H9 (cell line): ENCODE data around the gene TENM4. TPM values are rescaled to one million over a fixed set of nuclear protein-coding genes. Genes with fewer than 3 reads are reported as not detected.

Source experiments
- DNase-seq: peaks from one replicate; pipeline ENCODE4 v3.0.0-alpha.2; 2017
- H2AFZ ChIP-seq: one replicate; pipeline ENCODE4 v1.6.1; 2013; ENCODE audit warnings: mild to moderate bottlenecking, low read length, control low read depth, moderate library complexity
- H2AK5ac ChIP-seq: 2 replicates; pipeline ENCODE4 v1.6.1; 2013; ENCODE audit warnings: low read length, control low read depth, mixed read lengths; ENCODE audit not compliant: insufficient read length
- H2BK120ac ChIP-seq: one replicate; pipeline ENCODE4 v1.6.1; 2013; ENCODE audit warnings: low read depth, mild to moderate bottlenecking, low read length, control low read depth, inconsistent platforms; ENCODE audit not compliant: poor library complexity, severe bottlenecking
- H2BK12ac ChIP-seq: 2 replicates; pipeline ENCODE4 v1.6.1; 2013; ENCODE audit warnings: low read length, control low read depth, mixed read lengths, low read depth; ENCODE audit not compliant: insufficient read length
- H2BK15ac ChIP-seq: 2 replicates; pipeline ENCODE4 v1.6.1; 2013; ENCODE audit warnings: low read depth, low read length, control low read depth
- H2BK20ac ChIP-seq: one replicate; pipeline ENCODE4 v1.6.1; 2013; ENCODE audit warnings: low read depth, mild to moderate bottlenecking, low read length, control low read depth, inconsistent platforms; ENCODE audit not compliant: poor library complexity, severe bottlenecking
- H2BK5ac ChIP-seq: 2 replicates; pipeline ENCODE4 v1.6.1; 2013; ENCODE audit warnings: low read length, control low read depth, mixed read lengths; ENCODE audit not compliant: insufficient read length
- H3K14ac ChIP-seq: 2 replicates; pipeline ENCODE4 v1.6.1; 2013; ENCODE audit warnings: low read length, control low read depth; ENCODE audit not compliant: insufficient read depth
- H3K18ac ChIP-seq: 2 replicates; pipeline ENCODE4 v1.6.1; 2013; ENCODE audit warnings: low read depth, mild to moderate bottlenecking, mixed read lengths, low read length, control low read depth; ENCODE audit not compliant: insufficient read length
- H3K23ac ChIP-seq: 2 replicates; pipeline ENCODE4 v1.6.1; 2013; ENCODE audit warnings: low read length, control low read depth, mixed read lengths, low read depth; ENCODE audit not compliant: insufficient read length
- H3K23me2 ChIP-seq: 2 replicates; pipeline ENCODE4 v1.6.1; 2013; ENCODE audit warnings: low read depth, mild to moderate bottlenecking, mixed read lengths, low read length, control low read depth; ENCODE audit not compliant: insufficient read length, poor library complexity, severe bottlenecking
- H3K27ac ChIP-seq: 2 replicates; pipeline ENCODE4 v1.5.1; 2013; ENCODE audit warnings: low read length, control low read depth, mixed read lengths, low read depth; ENCODE audit not compliant: insufficient read length
- H3K27me3 ChIP-seq: 2 replicates; pipeline ENCODE4 v1.6.1; 2013; ENCODE audit warnings: low read length, control low read depth, inconsistent platforms; ENCODE audit not compliant: insufficient read depth
- H3K4ac ChIP-seq: 2 replicates; pipeline ENCODE4 v1.6.1; 2013; ENCODE audit warnings: low read depth, mild to moderate bottlenecking, control low read depth, inconsistent platforms, low read length, moderate library complexity
- H3K4me1 ChIP-seq: 2 replicates; pipeline ENCODE4 v1.6.1; 2013; ENCODE audit warnings: low read length, control low read depth, inconsistent platforms; ENCODE audit not compliant: insufficient read depth
- H3K4me2 ChIP-seq: 2 replicates; pipeline ENCODE4 v1.6.1; 2013; ENCODE audit warnings: low read length, control low read depth, mixed read lengths; ENCODE audit not compliant: insufficient read length, insufficient read depth
- H3K56ac ChIP-seq: 2 replicates; pipeline ENCODE4 v1.6.1; 2013; ENCODE audit warnings: low read depth, mild to moderate bottlenecking, mixed read lengths, low read length, control low read depth; ENCODE audit not compliant: insufficient read length
- H3K79me1 ChIP-seq: 2 replicates; pipeline ENCODE4 v1.6.1; 2013; ENCODE audit warnings: low read depth, mild to moderate bottlenecking, moderate library complexity, low read length, control low read depth, inconsistent platforms; ENCODE audit not compliant: insufficient read depth, poor library complexity, severe bottlenecking
- H3K79me2 ChIP-seq: 2 replicates; pipeline ENCODE4 v1.6.1; 2013; ENCODE audit warnings: low read length, control low read depth, inconsistent platforms; ENCODE audit not compliant: insufficient read depth
- H3K9ac ChIP-seq: 2 replicates; pipeline ENCODE4 v1.6.1; 2013; ENCODE audit warnings: low read length, control low read depth, mixed read lengths; ENCODE audit not compliant: insufficient read length; ENCODE audit errors: extremely low read depth
- H3K9me3 ChIP-seq: one replicate; pipeline ENCODE4 v1.6.1; 2013; ENCODE audit warnings: low read depth, low read length, inconsistent platforms; ENCODE audit not compliant: control insufficient read depth
- H3T11ph ChIP-seq: one replicate; pipeline ENCODE4 v1.6.1; 2013; ENCODE audit warnings: mild to moderate bottlenecking, low read length, control low read depth, inconsistent platforms
- H4K20me1 ChIP-seq: one replicate; pipeline ENCODE4 v1.6.1; 2013; ENCODE audit not compliant: control insufficient read depth, insufficient read length, insufficient read depth
- H4K5ac ChIP-seq: 2 replicates; pipeline ENCODE4 v1.6.1; 2013; ENCODE audit warnings: low read depth, mild to moderate bottlenecking, mixed read lengths, low read length, control low read depth; ENCODE audit not compliant: insufficient read length
- H4K8ac ChIP-seq: replicated peaks from 2 replicates; pipeline ENCODE4 v1.6.1; 2013; ENCODE audit warnings: low read length, control low read depth, mixed read lengths, low read depth; ENCODE audit not compliant: insufficient read length
- H4K91ac ChIP-seq: 2 replicates; pipeline ENCODE4 v1.6.1; 2013; ENCODE audit warnings: low read depth, mild to moderate bottlenecking, moderate library complexity, mixed read lengths, low read length, control low read depth; ENCODE audit not compliant: insufficient read length
- H3K27ac Mint-ChIP-seq, 3 experiments: 2 replicates in 2 of 3; 3 replicates in 1 of 3; pipeline ENCODE4 v1.8.0; 2020 to 2021; ENCODE audit warnings: mixed read lengths in 3 of 3, mild to moderate bottlenecking in 1 of 3, moderate library complexity in 1 of 3
- H3K27me3 Mint-ChIP-seq: 2 replicates; pipeline ENCODE4 v1.8.0; 2021; ENCODE audit warnings: low read depth, mild to moderate bottlenecking, moderate library complexity, mixed read lengths
- H3K36me3 Mint-ChIP-seq, 3 experiments: 2 replicates in 2 of 3; 3 replicates in 1 of 3; pipeline ENCODE4 v1.8.0; 2020 to 2021; ENCODE audit warnings: low read depth in 3 of 3, mixed read lengths in 3 of 3; ENCODE audit not compliant: insufficient read depth in 1 of 3
- H3K4me1 Mint-ChIP-seq, 2 experiments: 2 replicates each; pipeline ENCODE4 v1.8.0; 2020; ENCODE audit warnings: mixed read lengths in 2 of 2
- H3K4me3 Mint-ChIP-seq, 2 experiments: 2 replicates in 1 of 2; 3 replicates in 1 of 2; pipeline ENCODE4 v1.8.0; 2020 to 2021; ENCODE audit warnings: mild to moderate bottlenecking in 2 of 2, mixed read lengths in 2 of 2, moderate library complexity in 1 of 2
- H3K9me3 Mint-ChIP-seq, 2 experiments: 2 replicates in 1 of 2; 3 replicates in 1 of 2; pipeline ENCODE4 v1.8.0; 2020; ENCODE audit warnings: mild to moderate bottlenecking in 2 of 2, mixed read lengths in 2 of 2, moderate library complexity in 1 of 2
- CTCF ChIP-seq: fragments of 200-600 bp; sonication (generic); conservative IDR thresholded peaks from 3 replicates; pipeline ENCODE4 v1.8.0; 2021; ENCODE audit warnings: antibody characterized with exemption, mild to moderate bottlenecking
- WGBS: extraction: QIAGEN DNeasy Blood & Tissue Kit; methylation state at CpG from one replicate; pipeline ENCODE4 v1.1.7; 2013; ENCODE audit warnings: missing lambda C conversion rate, low lambda C conversion rate, mixed read lengths; ENCODE audit not compliant: insufficient read length; ENCODE audit errors: extremely low coverage; 5-methylcytosine and 5-hydroxymethylcytosine counted together
- total RNA-seq: library from RNA; stranded (reverse); gene quantifications from 2 replicates; pipeline ENCODE4 v1.2.1, GENCODE V29; 2021

TENM4 gene
- total RNA-seq, 1 experiment from 2014 or later = 4.6 TPM

- WGBS = no CpG with 5 or more reads among the region's 10 CpGs
- no peak overlapping the region for H4K91ac ChIP-seq
Measured at GRCh38 chr11:79045018-79045799, 395.6 kb downstream of the TENM4 start.

More at GRCh38 chr11:79045018-79045799, 395.6 kb downstream of the TENM4 start:
- H3K27ac Mint-ChIP-seq = no peak overlapping the region
- no peak overlapping the region for H2BK5ac ChIP-seq
- no peak overlapping the region for H4K8ac ChIP-seq
- DNase-seq = no peak
- H3K4me2 ChIP-seq = no peak overlapping the region
- no peak overlapping the region for H3K9ac ChIP-seq
- H2BK15ac ChIP-seq = no peak overlapping the region
- H3K18ac ChIP-seq = no peak overlapping the region
- peaks cover 12 to 15% of the 10 kb centered on the region in 2 experiments for H3K4me1 Mint-ChIP-seq
- H3K23me2 ChIP-seq = no peaks in the 10 kb centered on the region
- no peak for TF ChIP-seq CTCF
- H3K27me3 ChIP-seq = no peaks in the 10 kb centered on the region
- no peak overlapping the region for H3K4me3 Mint-ChIP-seq
- H3K36me3 Mint-ChIP-seq = peaks cover 0 to 8% (median 0%) of the 10 kb centered on the region in 3 experiments; a peak in 1 of 7 replicates
- no peaks in the 10 kb centered on the region for H3K79me2 ChIP-seq
- no peak overlapping the region for H2BK120ac ChIP-seq
- H3K9me3 Mint-ChIP-seq = 0 out of 5 replicates have a peak, but pooled peaks cover 0 to 3% of the 10 kb centered on the region in 2 experiments
- no peak overlapping the region for H4K5ac ChIP-seq
- H3K79me1 ChIP-seq = no peaks in the 10 kb centered on the region
- H2BK20ac ChIP-seq = no peak overlapping the region
- no peak overlapping the region for H2BK12ac ChIP-seq
- no peaks in the 10 kb centered on the region for H3K4me1 ChIP-seq
- no peak overlapping the region for H3K14ac ChIP-seq
- no peak overlapping the region for H2AK5ac ChIP-seq
- H3K23ac ChIP-seq = no peak overlapping the region
- no peak overlapping the region for H3T11ph ChIP-seq
- no peak overlapping the region for H3K4ac ChIP-seq
- no peaks in the 10 kb centered on the region for H3K9me3 ChIP-seq
- no peak overlapping the region for H3K56ac ChIP-seq
- H3K27ac ChIP-seq = no peak overlapping the region
- H3K27me3 Mint-ChIP-seq = no peaks in the 10 kb centered on the region; the same call in 1 of the 2 replicates
- H2AFZ ChIP-seq = no peak overlapping the region
- no peaks in the 10 kb centered on the region for H4K20me1 ChIP-seq
